ENCODE results near the gene TOPBP1. TPM values are rescaled to one million over a fixed set of nuclear protein-coding genes. Genes with fewer than 3 reads are reported as not detected.

Gene TOPBP1
- total RNA-seq, 1 experiment from 2014 or later, result 51.5 TPM

GRCh38 chr3:133633439-133633838 is 28.3 kb downstream of the TOPBP1 start:
- H3T11ph ChIP-seq (ENCODE audit: low read length), result no peak overlapping the region
- H4K20me1 ChIP-seq (ENCODE audit: control insufficient read depth, insufficient read depth, insufficient read length), result no peaks in the 10 kb centered on the region
- H4K91ac ChIP-seq (ENCODE audit: insufficient read length, low read depth, low read length), result no peak overlapping the region
- no peak overlapping the region for H2BK5ac ChIP-seq (ENCODE audit: insufficient read length, low read length)
- no peaks in the 10 kb centered on the region for H3K79me1 ChIP-seq (ENCODE audit: insufficient read depth, low read depth, low read length, poor library complexity, severe bottlenecking)
- H4K8ac ChIP-seq (replicated peaks; ENCODE audit: insufficient read length, low read depth, low read length), result no peak overlapping the region
- H3K79me2 ChIP-seq (ENCODE audit: insufficient read depth, low read length), result no peaks in the 10 kb centered on the region
- H3K4me1 Mint-ChIP-seq, result no peaks in the 10 kb centered on the region
- H2BK120ac ChIP-seq (ENCODE audit: low read depth, low read length, poor library complexity, severe bottlenecking), result no peak overlapping the region
- H3K4me2 ChIP-seq (ENCODE audit: insufficient read depth, insufficient read length, low read length), result no peak overlapping the region
- no peak overlapping the region for H3K9ac ChIP-seq (ENCODE audit: extremely low read depth, insufficient read length, low read length)
- no CpG with 5 or more reads among the region's 4 CpGs for WGBS (ENCODE audit: extremely low coverage, insufficient read length, low lambda C conversion rate)
- H3K27me3 Mint-ChIP-seq (ENCODE audit: low read depth), result no peaks in the 10 kb centered on the region
- no peak overlapping the region for H3K18ac ChIP-seq (ENCODE audit: insufficient read length, low read depth, low read length)
- H3K9me3 Mint-ChIP-seq, result no peaks in the 10 kb centered on the region
- H3K27me3 ChIP-seq (ENCODE audit: insufficient read depth, low read length), result no peaks in the 10 kb centered on the region
- H2BK12ac ChIP-seq (ENCODE audit: insufficient read length, low read depth, low read length), result no peak overlapping the region
- no peak overlapping the region for H2BK15ac ChIP-seq (ENCODE audit: low read depth, low read length)
- no peak overlapping the region for H3K56ac ChIP-seq (ENCODE audit: insufficient read length, low read depth, low read length)
- H3K4ac ChIP-seq (ENCODE audit: low read depth, low read length), result no peak overlapping the region
- no peak overlapping the region for H2AFZ ChIP-seq (ENCODE audit: low read length)
- no peak for DNase-seq
- H2AK5ac ChIP-seq (ENCODE audit: insufficient read length, low read length), result no peak overlapping the region
- H2BK20ac ChIP-seq (ENCODE audit: low read depth, low read length, poor library complexity, severe bottlenecking), result no peak overlapping the region
- H3K27ac ChIP-seq (ENCODE audit: insufficient read length, low read depth, low read length), result no peak overlapping the region
- no peak overlapping the region for H4K5ac ChIP-seq (ENCODE audit: insufficient read length, low read depth, low read length)
- no peaks in the 10 kb centered on the region for H3K4me1 ChIP-seq (ENCODE audit: insufficient read depth, low read length)
- peak overlapping the region in 1 of 3 experiments; percentile 9; a peak in 1 of 7 replicates for H3K27ac Mint-ChIP-seq
- H3K14ac ChIP-seq (ENCODE audit: insufficient read depth, low read length), result no peak overlapping the region
- H3K23ac ChIP-seq (ENCODE audit: insufficient read length, low read depth, low read length), result no peak overlapping the region
- H3K36me3 Mint-ChIP-seq (ENCODE audit: insufficient read depth in 1 of 3, low read depth in 3 of 3), result peaks cover 27 to 70% (median 68%) of the 10 kb centered on the region in 3 experiments; a peak in 6 of 7 replicates
- H3K9me3 ChIP-seq (ENCODE audit: control insufficient read depth, low read depth, low read length), result no peaks in the 10 kb centered on the region
- no peak for TF ChIP-seq CTCF (conservative IDR thresholded peaks at IDR 0.05)
- H3K4me3 Mint-ChIP-seq, result no peak overlapping the region
- no peaks in the 10 kb centered on the region for H3K23me2 ChIP-seq (ENCODE audit: insufficient read length, low read depth, low read length, poor library complexity, severe bottlenecking)

Data from H9 (cell line).